CD4-positive, alpha-beta memory T cell (primary cell): ENCODE results near the gene MAP3K8. TPM values are rescaled to one million over a fixed set of nuclear protein-coding genes. Genes with fewer than 3 reads are reported as not detected.

ENCODE experiments used
- CTCF ChIA-PET: fragments of 350-600 bp; sonication (Branson Sonifier 250); formaldehyde crosslinking; loops from one replicate; lab custom pipeline; 2021; ENCODE audit warnings: inconsistent platforms; ENCODE audit not compliant: partially characterized antibody; lab: Charles Lee
- POLR2A ChIA-PET: fragments of 350-600 bp; sonication (Branson Sonifier 250); formaldehyde crosslinking; loops from one replicate; lab custom pipeline; 2021; ENCODE audit not compliant: partially characterized antibody; lab: Charles Lee
- DNase-seq, 5 donors: peaks; one replicate each; pipeline versions ENCODE4 v3.0.0 to v3.0.0-alpha.2; 2020 to 2022; ENCODE audit warnings: mixed read lengths in 1 of 5
- H3K27ac ChIP-seq: one replicate; pipeline ENCODE4 v1.7.0; 2013; ENCODE audit warnings: low read depth, low read length
- H3K27me3 ChIP-seq: 2 replicates; pipeline ENCODE4 v1.7.0; 2013; ENCODE audit warnings: mild to moderate bottlenecking, low read length, moderate library complexity; ENCODE audit not compliant: insufficient read depth
- H3K36me3 ChIP-seq: 2 replicates; pipeline ENCODE4 v1.7.0; 2013; ENCODE audit warnings: mild to moderate bottlenecking, low read length, moderate library complexity; ENCODE audit not compliant: insufficient read depth
- H3K4me1 ChIP-seq: 2 replicates; pipeline ENCODE4 v1.7.0; 2013; ENCODE audit warnings: mild to moderate bottlenecking, low read length, moderate library complexity; ENCODE audit not compliant: insufficient read depth
- H3K4me3 ChIP-seq, 2 donors: one replicate each; pipeline ENCODE4 v1.7.0; 2013; ENCODE audit warnings: low read length in 2 of 2, mild to moderate bottlenecking in 1 of 2
- H3K9me3 ChIP-seq, 2 donors: one replicate each; pipeline ENCODE4 v1.7.0; 2013; ENCODE audit warnings: low read length in 2 of 2, control low read depth in 1 of 2; ENCODE audit not compliant: control insufficient read depth in 1 of 2
- H3K27ac Mint-ChIP-seq, 7 donors: one replicate each; pipeline ENCODE4 v1.8.0; 2020 to 2021; ENCODE audit warnings: mixed read lengths in 7 of 7, mild to moderate bottlenecking in 6 of 7, inconsistent platforms in 3 of 7, moderate library complexity in 3 of 7
- H3K27me3 Mint-ChIP-seq, 2 donors: one replicate each; pipeline ENCODE4 v1.8.0; 2020 to 2021; ENCODE audit warnings: mixed read lengths in 2 of 2
- H3K36me3 Mint-ChIP-seq, 2 donors: one replicate each; pipeline ENCODE4 v1.8.0; 2020 to 2021; ENCODE audit warnings: mixed read lengths in 2 of 2, inconsistent platforms in 1 of 2, mild to moderate bottlenecking in 1 of 2
- H3K4me1 Mint-ChIP-seq, 4 donors: one replicate each; pipeline ENCODE4 v1.8.0; 2020 to 2021; ENCODE audit warnings: mixed read lengths in 4 of 4, mild to moderate bottlenecking in 1 of 4
- H3K4me3 Mint-ChIP-seq, 8 donors: one replicate each; pipeline ENCODE4 v1.8.0; 2020 to 2021; ENCODE audit warnings: mixed read lengths in 8 of 8, mild to moderate bottlenecking in 7 of 8, moderate library complexity in 6 of 8, inconsistent platforms in 3 of 8
- H3K9me3 Mint-ChIP-seq, 8 donors: one replicate each; pipeline ENCODE4 v1.8.0; 2020 to 2021; ENCODE audit warnings: mixed read lengths in 8 of 8, mild to moderate bottlenecking in 5 of 8, inconsistent platforms in 3 of 8, moderate library complexity in 1 of 8
- intact Hi-C: fragments of 100-400 bp; cut with micrococcal nuclease; formaldehyde crosslinking; loops from one replicate; pipeline ENCODE4 v1.15.1; 2023
- polyA plus RNA-seq, 2 donors: library from polyadenylated mRNA; unstranded; fragments of 300-500 nt; fragmentation: Illumina TruSeq; gene quantifications; one replicate each; pipeline ENCODE4 v1.2.3, GENCODE V29; 2021
- total RNA-seq, 2 experiments: library from RNA; stranded (reverse); gene quantifications; one replicate each; pipeline ENCODE4 v1.2.3, GENCODE V29; 2021

Gene MAP3K8
- total and polyA plus RNA-seq, 4 experiments from 2014 or later, result 2.7 to 6.5 (median 5.7) TPM

DNA sequence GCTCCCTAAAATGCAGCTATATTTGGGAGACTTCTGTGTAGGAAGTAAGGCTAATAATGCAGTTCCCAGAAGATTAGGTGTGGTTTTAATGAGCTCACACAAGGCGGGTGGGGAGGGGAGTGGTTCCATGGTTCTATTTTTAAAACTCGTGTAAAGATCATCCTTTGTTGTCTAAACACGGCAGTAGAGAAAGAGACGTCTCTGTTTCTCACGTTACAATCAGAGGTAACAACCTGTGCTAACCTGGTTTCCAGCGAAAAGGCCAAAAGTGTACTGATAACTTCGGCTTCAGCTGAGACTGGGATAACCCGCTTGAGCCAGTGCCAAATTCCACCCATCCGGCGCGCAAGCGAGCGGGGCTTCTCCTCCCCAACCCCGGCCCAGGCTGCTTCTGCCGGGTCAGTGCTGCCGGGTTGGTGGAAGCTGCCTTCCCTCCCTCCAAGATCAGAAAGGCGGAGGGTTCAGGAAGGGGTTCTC, 2.5 kb upstream of the MAP3K8 start:
- DNase-seq, result no peak
- Mint-ChIP-seq H3K36me3 (peaks cover 0 to 17% of the 10 kb centered on the region in 2 donors), H3K9me3 (no peaks in the 10 kb centered on the region), H3K4me3 (peak overlapping the region in 4 of 8 donors; percentile 17 to 73 (median 63)), H3K27me3 (no peaks in the 10 kb centered on the region), H3K4me1 (peaks cover 23 to 45% (median 33%) of the 10 kb centered on the region in 4 donors), H3K27ac (peak overlapping the region in 3 of 7 donors; percentile 48 to 59 (median 56))
- Histone ChIP-seq H3K4me1 (peaks cover 43% of the 10 kb centered on the region), H3K27ac (no peak overlapping the region), H3K4me3 (no peak overlapping the region), H3K36me3 (no peaks in the 10 kb centered on the region), H3K27me3 (no peaks in the 10 kb centered on the region), H3K9me3 (no peaks in the 10 kb centered on the region)
- intact Hi-C loops, result loop anchor here (10.0 kb wide), 1 partner anchor 603 kb away; the partner anchor contains the start of gene ZNF438
- CTCF ChIA-PET, result interaction anchor here (1.3 to 1.9 kb wide), 3 partner anchors 10 to 72 kb away, joined by 3 to 7 read pairs (median 6); no protein-coding TSS in a partner anchor
- POLR2A ChIA-PET, result interaction anchor here (1.0 to 2.1 kb wide), 3 partner anchors 12 to 98 kb away, joined by 3 to 9 read pairs (median 8); no protein-coding TSS in a partner anchor

DNA sequence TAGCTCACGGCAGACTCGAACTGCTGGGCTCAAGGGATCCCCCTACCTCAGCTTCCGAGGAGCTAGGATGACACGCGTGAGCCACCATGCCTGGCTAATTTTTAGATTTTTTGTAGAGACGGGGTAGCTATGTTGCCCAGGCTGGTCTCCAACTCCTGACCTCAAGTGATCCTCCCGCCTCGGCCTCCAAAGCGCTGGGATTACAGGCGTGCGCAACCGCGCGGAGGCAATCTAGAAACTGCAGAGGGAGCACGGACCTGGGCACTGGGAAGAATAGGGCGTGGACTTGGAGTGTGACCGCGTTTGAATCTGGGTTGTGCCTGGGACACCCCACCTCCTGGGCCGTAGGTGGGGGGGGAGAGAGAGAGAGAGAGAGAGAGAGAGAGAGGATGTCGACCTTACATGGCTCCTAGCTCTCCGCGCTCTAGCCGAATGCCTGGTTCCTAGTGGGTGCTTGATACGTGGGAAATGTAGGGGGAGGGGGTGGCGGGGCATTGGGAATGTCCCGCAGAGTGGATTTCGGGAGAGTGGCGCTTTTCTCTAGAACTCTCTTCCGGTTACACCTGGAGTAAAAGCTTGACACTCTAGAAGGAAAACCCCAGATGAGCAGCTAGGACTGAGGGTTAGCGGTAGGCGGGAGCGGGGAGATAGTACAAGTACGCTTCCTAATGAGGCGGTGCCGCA, 1.2 kb upstream of the MAP3K8 start:
- no peaks in the 10 kb centered on the region for H3K27me3 ChIP-seq
- H3K4me3 Mint-ChIP-seq, result peak overlapping the region; percentile 83 to 94 (median 92)
- H3K36me3 ChIP-seq, result no peaks in the 10 kb centered on the region
- H3K27ac ChIP-seq, result peak overlapping the region; percentile 88
- H3K4me1 Mint-ChIP-seq, result peaks cover 33 to 52% (median 41%) of the 10 kb centered on the region in 4 donors
- H3K9me3 ChIP-seq, result no peaks in the 10 kb centered on the region
- peak overlapping the region; percentile 55 to 75 for H3K4me3 ChIP-seq
- peak overlapping the region; percentile 70 to 91 (median 90) for H3K27ac Mint-ChIP-seq
- intact Hi-C loops, result loop anchor here (1.0 to 10.0 kb wide), 2 partner anchors 14 to 602 kb away; partner anchors contain the start of gene ZNF438
- CTCF ChIA-PET, result interaction anchor here (0.7 to 1.5 kb wide), 3 partner anchors 17 to 1497 kb away, joined by 3 to 4 read pairs (median 3); no protein-coding TSS in a partner anchor
- peak in 1 of 5 donors; percentile 41 for DNase-seq
- no peaks in the 10 kb centered on the region for H3K9me3 Mint-ChIP-seq
- POLR2A ChIA-PET, result interaction anchor here (1.1 to 3.7 kb wide), 6 partner anchors 11 to 104 kb away, joined by 3 to 79 read pairs (median 6); no protein-coding TSS in a partner anchor
- peaks cover 47% of the 10 kb centered on the region for H3K4me1 ChIP-seq
- H3K36me3 Mint-ChIP-seq, result peaks cover 0 to 18% of the 10 kb centered on the region in 2 donors
- no peaks in the 10 kb centered on the region for H3K27me3 Mint-ChIP-seq

- Histone ChIP-seq H3K27ac (peak overlapping the region; percentile 88), H3K4me3 (peak overlapping the region; percentile 55 to 75), H3K4me1 (peaks cover 47% of the 10 kb centered on the region), H3K36me3 (no peaks in the 10 kb centered on the region), H3K9me3 (no peaks in the 10 kb centered on the region), H3K27me3 (no peaks in the 10 kb centered on the region)
- Mint-ChIP-seq H3K9me3 (no peaks in the 10 kb centered on the region), H3K27ac (peak overlapping the region; percentile 70 to 91 (median 90)), H3K27me3 (no peaks in the 10 kb centered on the region), H3K36me3 (peaks cover 0 to 19% of the 10 kb centered on the region in 2 donors), H3K4me1 (peaks cover 34 to 52% (median 42%) of the 10 kb centered on the region in 4 donors), H3K4me3 (peak overlapping the region; percentile 83 to 94 (median 92))
- ChIA-PET CTCF (interaction anchor here (0.7 to 1.5 kb wide), 4 partner anchors 18 to 1496 kb away, joined by 3 to 4 read pairs (median 3); no protein-coding TSS in a partner anchor), POLR2A (interaction anchor here (0.9 to 3.7 kb wide), 11 partner anchors 11 to 103 kb away, joined by 3 to 79 read pairs (median 5); no protein-coding TSS in a partner anchor)
- intact Hi-C loops, result loop anchor here (1.0 to 10.0 kb wide), 2 partner anchors 15 to 601 kb away; partner anchors contain the start of gene ZNF438
- DNase-seq, result peak in 4 of 5 donors; percentile 31 to 58 (median 35)
Observed at GRCh38 chr10:30433306-30433729, 666 bp upstream of the MAP3K8 start.

GRCh38 chr10:30434273-30435072, 489 bp downstream of the MAP3K8 start:
- DNase-seq, result peak; percentile 39 to 78 (median 41)
- H3K36me3 Mint-ChIP-seq, result peaks cover 0 to 19% of the 10 kb centered on the region in 2 donors
- no peaks in the 10 kb centered on the region for H3K9me3 Mint-ChIP-seq
- Histone ChIP-seq H3K27ac (peak overlapping the region; percentile 88), H3K27me3 (no peaks in the 10 kb centered on the region), H3K4me1 (peaks cover 56% of the 10 kb centered on the region), H3K36me3 (no peaks in the 10 kb centered on the region), H3K9me3 (no peaks in the 10 kb centered on the region), H3K4me3 (peak overlapping the region; percentile 55 to 75)
- intact Hi-C loops, result loop anchor here (1.0 to 10.0 kb wide), 2 partner anchors 95 to 600 kb away; partner anchors contain the start of gene ZNF438
- CTCF ChIA-PET, result interaction anchor here (0.9 to 2.0 kb wide), 9 partner anchors 12 to 99 kb away, joined by 3 to 9 read pairs (median 3); no protein-coding TSS in a partner anchor
- POLR2A ChIA-PET, result interaction anchor here (0.6 to 3.8 kb wide), 15 partner anchors 10 to 1943 kb away, joined by 3 to 79 read pairs (median 5); no protein-coding TSS in a partner anchor
- peak overlapping the region; percentile 83 to 94 (median 91) for H3K4me3 Mint-ChIP-seq
- H3K27ac Mint-ChIP-seq, result peak overlapping the region; percentile 70 to 94 (median 91)
- peaks cover 37 to 56% (median 45%) of the 10 kb centered on the region in 4 donors for H3K4me1 Mint-ChIP-seq
- no peaks in the 10 kb centered on the region for H3K27me3 Mint-ChIP-seq

- H3K4me3 ChIP-seq, result peak overlapping the region; percentile 55 to 75
- intact Hi-C loops, result loop anchor here (10.0 kb wide), 1 partner anchor 600 kb away; the partner anchor contains the start of gene ZNF438
- H3K9me3 ChIP-seq, result no peaks in the 10 kb centered on the region
- peak overlapping the region; percentile 88 for H3K27ac ChIP-seq
- no peak for DNase-seq
- peaks cover 56% of the 10 kb centered on the region for H3K4me1 ChIP-seq
- ChIA-PET CTCF (interaction anchor here (1.1 to 2.0 kb wide), 7 partner anchors 11 to 98 kb away, joined by 3 to 9 read pairs (median 3); no protein-coding TSS in a partner anchor), POLR2A (interaction anchor here (0.6 to 3.8 kb wide), 9 partner anchors 12 to 1943 kb away, joined by 3 to 79 read pairs (median 5); no protein-coding TSS in a partner anchor)
- H3K27me3 ChIP-seq, result no peaks in the 10 kb centered on the region
- H3K36me3 ChIP-seq, result peaks cover 5% of the 10 kb centered on the region
- peaks cover 37 to 56% (median 46%) of the 10 kb centered on the region in 4 donors for H3K4me1 Mint-ChIP-seq
- peak overlapping the region; percentile 70 to 94 (median 91) for H3K27ac Mint-ChIP-seq
- H3K27me3 Mint-ChIP-seq, result no peaks in the 10 kb centered on the region
- H3K9me3 Mint-ChIP-seq, result no peaks in the 10 kb centered on the region
- H3K36me3 Mint-ChIP-seq, result peaks cover 0 to 19% of the 10 kb centered on the region in 2 donors
- peak overlapping the region; percentile 83 to 94 (median 91) for H3K4me3 Mint-ChIP-seq
Observed at GRCh38 chr10:30435073-30435422, 1.1 kb downstream of the MAP3K8 start.
